ENCODE data around the gene TIFAB.

GRCh38 chr5:135432113-135432512, 20.0 kb downstream of the TIFAB start:
- TF ChIP-seq POLR2AphosphoS5 (IDR thresholded peaks at IDR 0.05) = no peak
- TF ChIP-seq, protein P1, sequence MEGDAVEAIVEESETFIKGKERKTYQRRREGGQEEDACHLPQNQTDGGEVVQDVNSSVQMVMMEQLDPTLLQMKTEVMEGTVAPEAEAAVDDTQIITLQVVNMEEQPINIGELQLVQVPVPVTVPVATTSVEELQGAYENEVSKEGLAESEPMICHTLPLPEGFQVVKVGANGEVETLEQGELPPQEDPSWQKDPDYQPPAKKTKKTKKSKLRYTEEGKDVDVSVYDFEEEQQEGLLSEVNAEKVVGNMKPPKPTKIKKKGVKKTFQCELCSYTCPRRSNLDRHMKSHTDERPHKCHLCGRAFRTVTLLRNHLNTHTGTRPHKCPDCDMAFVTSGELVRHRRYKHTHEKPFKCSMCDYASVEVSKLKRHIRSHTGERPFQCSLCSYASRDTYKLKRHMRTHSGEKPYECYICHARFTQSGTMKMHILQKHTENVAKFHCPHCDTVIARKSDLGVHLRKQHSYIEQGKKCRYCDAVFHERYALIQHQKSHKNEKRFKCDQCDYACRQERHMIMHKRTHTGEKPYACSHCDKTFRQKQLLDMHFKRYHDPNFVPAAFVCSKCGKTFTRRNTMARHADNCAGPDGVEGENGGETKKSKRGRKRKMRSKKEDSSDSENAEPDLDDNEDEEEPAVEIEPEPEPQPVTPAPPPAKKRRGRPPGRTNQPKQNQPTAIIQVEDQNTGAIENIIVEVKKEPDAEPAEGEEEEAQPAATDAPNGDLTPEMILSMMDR (IDR thresholded peaks at IDR 0.05) = no peak

Data from sigmoid colon (tissue), 4 donors.